EL (cell line): Measurements from ENCODE around the gene TP53I3.
"Not testable (repeated sequence)": the region's sequence is repeated elsewhere in the genome, so short reads cannot be mapped to it uniquely, and the experiment has no call there.

Experiments
- DNase-seq: peaks from one replicate; pipeline ENCODE4 v3.0.0-alpha.2; 2016

The TP53I3 gene

GRCh38 chr2:24095171-24095677 is 10.6 kb upstream of the TP53I3 start:
- not testable (repeated sequence) for DNase-seq

GRCh38 chr2:24093270-24093669 is 8.6 kb upstream of the TP53I3 start:
- not testable (repeated sequence) for DNase-seq

DNA sequence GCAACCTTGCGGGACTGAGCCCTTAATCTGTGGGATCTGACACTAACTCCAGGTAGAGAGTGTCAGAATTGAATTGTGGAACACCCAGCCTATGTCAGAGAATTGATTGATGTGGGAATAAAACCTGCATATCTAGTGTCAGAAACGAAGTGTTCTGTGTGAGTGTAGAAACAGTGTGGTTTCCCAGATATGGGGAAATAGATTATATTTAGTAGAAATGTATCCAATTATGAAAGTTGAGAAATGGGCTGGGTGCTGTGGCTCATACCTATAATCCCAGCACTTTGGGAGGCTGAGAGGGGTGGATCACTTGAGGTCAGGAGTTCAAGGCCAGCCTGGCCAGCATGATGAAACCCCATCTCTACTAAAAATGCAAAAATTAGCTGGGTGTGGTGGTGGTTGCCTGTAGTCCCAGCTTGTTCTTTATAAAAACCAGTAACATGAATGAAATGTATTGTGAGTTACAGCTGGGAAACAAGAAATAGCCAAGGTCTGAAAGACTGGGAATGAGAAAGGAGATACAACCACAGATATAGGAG is 4.3 kb upstream of the TP53I3 start:
- DNase-seq, result no peak

DNA sequence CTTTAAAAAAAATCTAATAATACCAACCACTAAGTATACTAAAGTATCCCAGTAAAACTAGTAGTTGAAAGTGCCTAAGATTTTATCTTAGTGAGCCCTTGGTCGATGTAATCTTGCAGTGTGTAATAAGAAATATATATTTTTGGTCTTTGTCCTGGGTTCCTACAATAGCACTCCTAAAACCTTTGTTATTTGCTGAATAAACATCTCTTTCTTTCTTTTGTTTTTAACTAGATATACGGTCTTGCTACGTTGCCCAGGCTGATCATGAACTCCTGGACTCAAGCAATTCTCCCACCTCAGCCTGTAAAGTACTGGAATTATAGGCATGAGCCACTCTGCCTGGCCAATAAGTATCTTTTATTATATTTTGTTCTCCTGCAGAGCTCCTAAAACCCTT is 2.4 kb upstream of the TP53I3 start:
- no peak for DNase-seq

DNA sequence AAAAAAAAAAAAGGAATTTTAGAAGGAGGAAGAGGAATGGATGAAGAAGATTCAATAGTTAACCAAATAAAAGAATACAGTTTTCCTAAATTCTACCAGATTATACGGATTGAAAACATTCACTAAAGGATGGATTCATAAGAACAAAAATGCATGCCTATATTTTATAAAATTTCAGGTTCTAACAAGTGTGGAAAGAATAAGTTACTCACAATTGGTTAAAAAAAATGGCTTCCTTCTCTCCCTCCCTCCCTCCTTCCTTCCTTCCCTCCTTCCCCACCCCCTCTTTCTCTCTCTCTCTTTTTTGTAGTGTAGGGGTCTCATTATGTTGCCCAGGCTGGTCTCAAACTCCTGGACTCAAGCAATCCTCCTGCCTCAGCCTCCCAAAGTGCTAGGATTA is 1.6 kb upstream of the TP53I3 start:
- DNase-seq, result no peak

GRCh38 chr2:24085200-24085489 is 511 bp upstream of the TP53I3 start:
- no peak for DNase-seq

- DNase-seq, result peak; percentile 84
Observed at GRCh38 chr2:24083567-24084385, 858 bp downstream of the TP53I3 start.

- DNase-seq, result no peak
Observed at GRCh38 chr2:24082787-24083566, 1.7 kb downstream of the TP53I3 start.

DNA sequence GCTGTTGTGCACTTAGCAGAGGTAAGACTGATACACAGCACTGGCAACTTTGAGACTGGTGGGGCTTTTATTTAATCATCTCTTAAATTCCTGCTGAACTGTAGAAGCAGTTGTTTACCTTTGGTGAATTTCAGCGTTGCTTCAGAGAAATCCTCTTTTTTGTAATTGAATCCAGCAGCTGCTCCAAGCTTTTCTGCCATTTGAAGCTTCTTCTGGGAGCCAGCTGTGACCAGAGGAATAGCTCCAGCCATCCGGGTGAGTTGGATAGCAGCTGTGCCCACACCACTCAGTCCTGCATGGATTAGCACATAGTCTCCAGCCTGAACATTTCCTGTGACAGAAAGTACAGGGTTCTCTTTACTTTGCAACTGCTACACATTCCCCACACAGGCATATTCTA is 3.9 kb downstream of the TP53I3 start:
- DNase-seq, result no peak

DNA sequence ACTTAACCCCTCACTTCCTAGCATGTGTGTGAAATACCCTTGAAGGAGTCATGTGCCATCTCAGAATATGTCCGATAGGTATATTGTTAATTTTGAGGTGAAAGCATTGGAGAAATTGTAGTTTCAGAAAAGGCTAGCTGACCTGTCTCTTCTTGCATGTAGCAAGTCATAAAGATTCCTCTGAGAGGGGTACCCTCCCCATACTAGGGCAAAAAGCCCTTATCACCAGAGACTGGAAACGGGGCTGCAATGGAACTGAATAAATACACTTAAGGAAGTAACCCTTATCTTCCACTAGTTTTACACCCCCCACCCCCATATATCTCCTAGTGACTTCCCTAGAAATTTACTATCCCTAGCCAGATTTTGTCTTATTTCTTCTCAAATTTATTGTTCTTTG is 6.8 kb downstream of the TP53I3 start:
- no peak for DNase-seq

DNA sequence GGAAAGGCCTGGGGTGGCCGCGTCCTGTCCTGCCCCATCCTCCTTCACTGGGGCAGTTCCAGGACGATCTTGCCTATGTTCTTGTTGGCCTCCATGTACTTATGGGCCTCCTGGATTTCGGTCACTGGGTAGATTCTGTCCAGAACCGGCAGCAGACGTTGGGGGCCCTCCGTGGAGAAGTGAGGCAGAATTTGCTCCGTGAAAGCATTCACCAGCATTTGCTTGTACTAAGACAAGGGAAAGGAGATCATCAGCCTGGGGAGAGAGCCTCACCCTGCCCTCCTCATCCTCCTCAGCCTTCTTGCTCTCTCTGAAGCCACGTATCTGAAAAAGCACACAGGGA is 7.1 kb downstream of the TP53I3 start:
- no peak for DNase-seq

DNA sequence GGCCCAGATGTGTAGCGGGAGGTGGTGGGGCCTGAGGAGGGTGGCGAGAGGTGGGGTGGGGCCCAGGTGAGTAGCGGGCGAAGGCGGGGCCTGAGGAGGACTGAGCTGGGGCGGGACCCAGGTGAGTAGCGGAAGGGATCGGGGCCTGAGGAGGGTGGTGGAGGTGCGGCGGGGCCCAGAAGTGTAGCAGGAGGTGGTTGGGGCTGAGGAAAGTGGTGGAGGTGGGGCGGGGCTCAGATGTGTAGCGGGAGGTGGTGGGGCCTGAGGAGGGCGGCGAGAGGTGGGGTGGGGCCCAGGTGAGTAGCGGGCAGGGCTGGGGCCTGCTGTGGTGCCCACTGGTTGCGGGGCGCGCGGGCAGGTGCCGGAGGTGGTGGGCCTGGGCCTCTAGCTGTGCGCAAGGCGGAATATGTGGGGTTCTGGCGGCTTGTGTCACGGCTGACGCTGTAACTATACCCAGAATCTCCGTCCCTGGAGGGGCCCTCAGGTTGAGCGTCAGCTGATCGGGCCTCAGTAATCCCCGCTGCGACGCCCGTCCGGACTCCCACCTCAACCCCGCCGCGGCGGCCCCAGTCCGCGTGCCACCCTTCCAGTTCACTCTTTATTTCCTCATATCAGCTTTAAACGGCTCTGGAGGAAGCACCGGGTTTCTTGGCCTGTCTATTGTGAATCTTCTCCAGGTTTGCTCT is 7.6 kb downstream of the TP53I3 start:
- peak; percentile 33 for DNase-seq

GRCh38 chr2:24075915-24076848 is 8.5 kb downstream of the TP53I3 start, which contains the start of gene SF3B6:
TSS of gene SF3B6 (minus strand) at chr2:24076326. CDS start at chr2:24076229, 97 bp downstream.
- peak; percentile 99 for DNase-seq

- no peak for DNase-seq
Observed at GRCh38 chr2:24075259-24075658, 9.4 kb downstream of the TP53I3 start.

DNA sequence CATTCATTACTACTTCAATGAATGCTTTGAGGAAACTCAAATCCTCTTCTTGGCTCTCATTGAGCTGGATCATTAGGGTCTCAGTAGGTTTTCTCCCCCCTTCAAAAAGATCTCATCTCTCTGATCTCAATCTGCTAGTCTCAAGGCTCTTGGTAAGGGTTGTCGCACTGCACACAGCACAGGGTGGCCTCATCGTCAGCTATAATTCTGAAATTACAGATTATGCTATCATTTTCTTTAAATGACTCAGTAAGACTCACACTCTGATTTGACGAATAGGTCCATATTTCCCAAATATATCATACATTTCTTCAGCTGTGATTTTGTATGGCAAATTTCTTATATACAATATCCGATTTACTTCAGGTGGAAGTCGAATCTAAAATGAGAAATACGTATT is 10.8 kb downstream of the TP53I3 start:
- no peak for DNase-seq

GRCh38 chr2:24072259-24072658 is 12.4 kb downstream of the TP53I3 start:
- no peak for DNase-seq

DNA sequence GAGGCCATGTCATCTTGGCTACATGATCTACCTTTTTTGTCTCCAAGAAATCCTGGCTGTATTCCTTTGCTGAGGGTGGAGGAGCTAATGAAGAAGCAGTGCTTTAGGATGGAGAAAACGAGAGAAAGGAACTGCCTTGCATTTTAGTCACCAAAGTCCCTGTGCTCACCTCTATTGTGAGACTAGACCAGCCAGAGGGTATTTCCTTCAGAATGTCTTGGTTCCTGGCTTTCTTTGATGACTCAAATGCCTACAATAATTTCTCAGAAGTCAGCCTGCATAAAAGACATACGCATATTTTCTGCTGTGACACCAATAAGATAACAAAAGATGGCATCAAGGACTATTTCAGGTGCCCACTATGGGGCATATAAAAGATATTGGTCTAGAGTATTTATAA is 19.3 kb downstream of the TP53I3 start:
- no peak for DNase-seq

DNA sequence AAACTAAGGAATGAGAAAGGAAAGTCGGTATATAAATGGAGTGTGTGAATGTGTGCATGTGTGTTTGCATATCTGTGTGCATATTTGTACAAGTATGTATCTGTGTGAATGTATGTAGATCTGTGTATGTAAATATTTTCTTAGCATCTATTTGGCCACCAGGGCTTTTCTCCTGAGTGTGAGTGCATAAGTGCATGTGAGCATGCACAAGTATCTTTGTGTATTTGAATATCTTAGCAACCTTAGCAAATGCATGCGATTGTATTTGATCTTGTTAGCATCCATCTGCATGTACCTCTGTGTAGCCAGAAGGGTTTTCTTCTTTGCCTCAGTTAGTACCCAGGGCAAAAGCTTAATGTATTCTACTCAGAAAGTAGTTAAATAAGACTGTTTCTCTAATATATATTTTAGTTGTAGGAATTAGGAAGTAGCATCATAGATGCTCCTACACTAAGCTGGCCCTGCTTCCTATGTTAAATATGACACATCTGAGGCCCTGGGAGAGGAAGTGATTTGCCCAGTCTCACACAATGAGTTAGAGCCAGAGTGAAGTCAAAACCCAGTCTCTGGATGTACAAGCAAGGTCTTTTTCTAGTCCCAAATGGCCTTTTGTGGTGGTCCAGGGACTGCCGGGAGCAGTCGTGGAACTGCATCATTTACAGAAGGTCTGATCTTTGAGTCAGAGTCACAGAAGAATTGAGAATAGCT is 25.9 kb downstream of the TP53I3 start:
- no peak for DNase-seq

GRCh38 chr2:24055750-24056149 is 28.9 kb downstream of the TP53I3 start:
- no peak for DNase-seq

DNA sequence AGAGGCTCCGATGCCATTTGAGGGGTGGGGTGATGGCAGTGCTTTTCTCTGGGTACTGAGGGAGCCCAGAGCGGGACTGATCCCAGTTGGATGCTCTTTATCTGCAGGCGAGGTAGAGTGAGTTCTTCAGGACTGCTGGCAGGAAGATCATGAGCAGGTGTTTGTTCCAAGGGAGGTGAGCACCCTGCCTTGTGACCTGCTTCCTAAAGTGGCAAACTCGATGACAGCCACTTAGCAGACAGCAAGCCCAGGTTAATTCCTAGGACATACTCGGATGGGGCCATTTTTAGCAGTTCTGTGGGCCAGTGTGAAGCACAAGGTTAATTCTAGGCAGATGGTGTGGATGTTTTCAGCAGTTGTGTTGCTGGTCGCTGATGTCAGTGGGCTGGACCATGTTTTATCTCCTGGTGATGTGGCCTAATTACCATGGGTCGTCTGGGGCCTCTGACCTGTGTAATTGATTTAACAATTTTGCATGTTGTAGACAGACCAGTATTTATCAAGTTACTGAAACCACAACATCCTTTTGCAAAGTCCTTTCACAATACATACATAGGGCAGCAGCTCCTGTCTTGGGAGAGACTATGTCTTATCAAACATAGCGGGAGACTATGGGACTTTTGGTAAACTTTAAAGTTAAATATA is 30.1 kb downstream of the TP53I3 start:
- DNase-seq, result no peak

DNA sequence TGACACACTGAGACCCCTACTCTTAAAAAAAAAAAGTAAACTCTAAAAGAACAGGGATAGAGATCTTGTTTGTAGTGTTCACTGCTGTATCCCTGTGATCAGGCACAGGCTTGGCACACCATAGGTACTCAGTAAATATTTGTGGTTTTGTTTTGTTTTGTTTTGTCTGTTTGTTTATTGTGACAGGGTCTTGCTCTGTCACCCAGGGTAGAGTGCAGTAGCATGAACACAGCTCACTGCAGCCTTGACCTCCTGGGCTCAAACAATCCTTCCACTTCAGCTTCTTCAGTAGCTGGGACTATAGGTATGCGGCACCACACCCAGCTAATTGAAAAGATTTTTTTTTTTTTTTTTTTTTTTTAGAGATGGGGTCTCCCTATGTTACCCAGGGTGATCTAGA is 31.7 kb downstream of the TP53I3 start:
- no peak for DNase-seq
